Esophagus muscularis mucosa (tissue), 4 donors: ENCODE data around the gene CALM1.
A peak's percentile ranks its signal among the peaks of the same experiment; 100 is the strongest.

Experiments used
- CTCF ChIP-seq, 3 experiments: fragments of 200-600 bp in 2 of 3; fragments of 450-650 bp in 1 of 3; sonication (generic) in 2 of 3; IDR thresholded peaks; one replicate each; pipeline ENCODE4 v1.5.1; 2017 to 2019; ENCODE audit warnings: antibody characterized with exemption in 3 of 3, mild to moderate bottlenecking in 2 of 3, moderate library complexity in 1 of 3
- EP300 ChIP-seq: sonication (generic); formaldehyde crosslinking; IDR thresholded peaks from one replicate; pipeline ENCODE4 v1.6.1; 2017; ENCODE audit warnings: antibody characterized with exemption
- POLR2A ChIP-seq: fragments of 450-650 bp; IDR thresholded peaks from one replicate; pipeline ENCODE4 v1.6.1; 2017; ENCODE audit warnings: antibody characterized with exemption, moderate library complexity, mild to moderate bottlenecking, low read depth
- POLR2AphosphoS5 ChIP-seq, 2 donors: sonication (generic); formaldehyde crosslinking; IDR thresholded peaks; one replicate each; pipeline ENCODE4 v1.6.1; 2017; ENCODE audit warnings: antibody characterized with exemption in 2 of 2

- TF ChIP-seq CTCF (IDR thresholded peaks at IDR 0.05) (no peak), POLR2A (no peak), EP300 (peak; percentile 71), POLR2AphosphoS5 (IDR thresholded peaks at IDR 0.05) (peak; percentile 60 to 73)
Measured at GRCh38 chr14:90419200-90419599, 22.4 kb downstream of the CALM1 start.
